Measurements from ENCODE around the gene TGFBR3. TPM values are rescaled to one million over a fixed set of nuclear protein-coding genes. Genes with fewer than 3 reads are reported as not detected.

The TGFBR3 gene
- total and polyA plus RNA-seq, 2 experiments from 2014 or later = 16.2 to 26.5 TPM

DNA sequence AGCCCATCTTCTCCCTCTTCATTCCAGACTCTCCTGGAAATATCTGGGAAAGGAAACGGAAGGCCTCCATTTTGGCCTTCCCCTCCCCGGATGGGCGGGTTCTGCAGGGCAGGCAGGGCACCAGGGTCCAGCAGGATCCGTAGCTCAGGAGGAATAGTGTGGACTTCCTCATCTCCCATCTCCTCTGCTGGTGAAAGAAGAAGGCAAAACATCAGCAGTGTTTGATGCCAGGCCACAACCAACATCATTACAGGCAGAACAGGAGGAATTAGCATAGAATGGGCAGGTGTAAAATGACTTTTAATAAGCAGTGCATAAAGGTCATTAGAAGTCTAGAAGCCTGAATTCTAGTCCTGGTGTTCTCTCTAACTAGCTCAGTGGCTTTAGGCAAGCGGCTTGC, 165.9 kb downstream of the TGFBR3 start:
- no peak overlapping the region for H3K4me2 ChIP-seq (ENCODE audit: unreplicated experiment)
- TF ChIP-seq EZH2 (IDR thresholded peaks at IDR 0.05; ENCODE audit: insufficient read depth, poor library complexity, severe bottlenecking) = no peak
- in situ Hi-C loops (cut with MboI) = no loop called here
- no peaks in the 10 kb centered on the region for H3K9me3 ChIP-seq (ENCODE audit: low read depth)
- no peak overlapping the region for H3K9ac ChIP-seq
- H3F3A ChIP-seq (ENCODE audit: insufficient read depth) = peaks cover 12% of the 10 kb centered on the region
- DNase-seq = no peak
- no peak overlapping the region for H3K27ac ChIP-seq
- no peak overlapping the region for H3K4me3 ChIP-seq
- H2AFZ ChIP-seq = no peak overlapping the region
- no peaks in the 10 kb centered on the region for H3K9me2 ChIP-seq (ENCODE audit: insufficient read depth)
- peaks cover 33% of the 10 kb centered on the region for H3K36me3 ChIP-seq (ENCODE audit: low read depth)
- peaks cover 1% of the 10 kb centered on the region for H3K4me1 ChIP-seq (ENCODE audit: insufficient read depth)
- 80 to 84% methylated on average over 5 of the region's 5 CpGs for WGBS, 2 experiments (ENCODE audit: low coverage in 1 of 2, low lambda C conversion rate in 2 of 2, missing lambda C conversion rate in 2 of 2)
- no peaks in the 10 kb centered on the region; the same call in 1 of the 2 replicates for H3K79me2 ChIP-seq (ENCODE audit: insufficient read depth)
- H3K27me3 ChIP-seq (replicated peaks; ENCODE audit: insufficient read depth) = no peaks in the 10 kb centered on the region
- H4K20me1 ChIP-seq (ENCODE audit: insufficient read depth) = no peaks in the 10 kb centered on the region

DNA sequence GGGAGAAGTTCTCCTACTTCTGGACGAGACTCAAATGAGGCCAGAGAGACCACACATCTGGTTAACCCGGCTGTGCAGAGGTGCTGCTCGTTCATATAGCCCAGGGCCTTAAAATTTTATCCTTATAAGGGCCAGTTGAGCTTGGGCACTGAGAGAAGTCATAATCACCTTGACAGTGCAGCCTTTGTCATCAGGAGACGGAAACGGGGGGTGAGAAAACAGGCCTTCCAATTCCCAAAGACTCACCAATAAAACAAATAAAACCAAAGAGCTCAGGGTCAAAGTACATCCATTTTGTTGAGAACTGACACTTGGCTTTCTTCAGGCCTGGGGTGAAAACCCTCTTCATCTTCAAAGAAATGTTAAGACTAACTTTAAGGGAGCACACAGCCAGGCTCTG, 167.1 kb downstream of the TGFBR3 start:
- Histone ChIP-seq H3K4me3 (no peak overlapping the region), H3K79me2 (ENCODE audit: insufficient read depth) (no peaks in the 10 kb centered on the region; the same call in 1 of the 2 replicates), H3K9me3 (ENCODE audit: low read depth) (no peaks in the 10 kb centered on the region), H3K27me3 (replicated peaks; ENCODE audit: insufficient read depth) (no peaks in the 10 kb centered on the region), H3K27ac (no peak overlapping the region), H3F3A (ENCODE audit: insufficient read depth) (0 out of 2 replicates have a peak, but pooled peaks cover 2% of the 10 kb centered on the region), H3K4me1 (ENCODE audit: insufficient read depth) (no peaks in the 10 kb centered on the region), H3K9ac (no peak overlapping the region), H3K36me3 (ENCODE audit: low read depth) (peaks cover 38% of the 10 kb centered on the region), H3K4me2 (ENCODE audit: unreplicated experiment) (no peak overlapping the region), H4K20me1 (ENCODE audit: insufficient read depth) (no peaks in the 10 kb centered on the region), H2AFZ (no peak overlapping the region), H3K9me2 (ENCODE audit: insufficient read depth) (no peaks in the 10 kb centered on the region)
- 93% methylated on average over 5 of the region's 5 CpGs for WGBS, 2 experiments (ENCODE audit: low coverage in 1 of 2, low lambda C conversion rate in 2 of 2, missing lambda C conversion rate in 2 of 2)
- no peak for TF ChIP-seq EZH2phosphoT487 (IDR thresholded peaks at IDR 0.05; ENCODE audit: insufficient read depth, low read depth)
- TF ChIP-seq EZH2 (IDR thresholded peaks at IDR 0.05; ENCODE audit: insufficient read depth, poor library complexity, severe bottlenecking) = no peak
- DNase-seq = no peak
- in situ Hi-C loops (cut with MboI) = no loop called here

DNA sequence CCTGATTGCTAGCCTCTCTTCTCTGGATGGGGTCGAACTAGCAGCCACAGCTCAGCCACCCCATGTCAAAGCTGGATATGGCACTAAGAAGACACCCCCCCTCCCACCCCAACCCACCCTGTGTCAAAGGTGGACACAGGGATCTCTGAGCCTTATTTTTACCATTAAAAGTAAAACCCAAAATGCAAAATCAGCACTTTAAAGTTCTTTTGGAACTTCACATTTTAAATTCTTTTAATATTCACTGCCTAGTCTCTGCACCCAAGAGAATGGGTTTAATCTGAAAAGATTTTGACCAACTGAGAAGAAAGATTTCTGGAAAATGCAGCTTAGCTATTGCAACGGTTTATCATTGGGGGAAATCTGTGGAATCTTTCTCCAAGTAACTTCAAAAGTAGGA, 167.6 kb downstream of the TGFBR3 start:
- TF ChIP-seq EZH2 (IDR thresholded peaks at IDR 0.05; ENCODE audit: insufficient read depth, poor library complexity, severe bottlenecking) (no peak), EZH2phosphoT487 (IDR thresholded peaks at IDR 0.05; ENCODE audit: insufficient read depth, low read depth) (no peak)
- Histone ChIP-seq H3K27me3 (replicated peaks; ENCODE audit: insufficient read depth) (no peaks in the 10 kb centered on the region), H2AFZ (no peak overlapping the region), H3K36me3 (ENCODE audit: low read depth) (peaks cover 38% of the 10 kb centered on the region), H3F3A (ENCODE audit: insufficient read depth) (no peaks in the 10 kb centered on the region), H3K27ac (no peak overlapping the region), H4K20me1 (ENCODE audit: insufficient read depth) (no peaks in the 10 kb centered on the region), H3K9me3 (ENCODE audit: low read depth) (no peaks in the 10 kb centered on the region), H3K4me3 (no peak overlapping the region), H3K9ac (no peak overlapping the region), H3K79me2 (ENCODE audit: insufficient read depth) (no peaks in the 10 kb centered on the region), H3K4me2 (ENCODE audit: unreplicated experiment) (no peak overlapping the region), H3K9me2 (ENCODE audit: insufficient read depth) (no peaks in the 10 kb centered on the region), H3K4me1 (ENCODE audit: insufficient read depth) (peaks cover 4% of the 10 kb centered on the region)
- WGBS, 2 experiments (ENCODE audit: low coverage in 1 of 2, low lambda C conversion rate in 2 of 2, missing lambda C conversion rate in 2 of 2) = 80 to 98% methylated on average over 2 of the region's 2 CpGs
- DNase-seq = no peak
- in situ Hi-C loops (cut with MboI) = no loop called here

DNA sequence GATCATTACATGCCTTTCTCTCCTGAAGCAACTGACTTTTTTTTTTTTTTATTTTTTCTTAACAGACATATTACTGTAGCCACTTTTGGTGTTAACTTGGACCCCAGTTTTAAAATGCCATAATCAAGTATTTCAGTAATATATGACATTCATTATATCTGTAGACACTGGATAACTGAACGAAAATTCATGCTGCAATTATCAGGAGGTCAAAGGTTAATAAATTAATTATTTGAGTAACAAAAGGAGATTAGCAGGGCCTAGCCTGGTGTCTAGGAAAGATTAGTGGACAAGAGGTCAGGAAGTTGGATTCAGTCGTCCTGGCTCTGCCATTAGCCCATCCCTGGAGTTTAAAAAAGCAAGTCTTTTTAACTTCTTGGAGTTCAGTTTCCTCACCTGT, 168.1 kb downstream of the TGFBR3 start:
- H3K4me2 ChIP-seq (ENCODE audit: unreplicated experiment) = no peak overlapping the region
- H3K9me2 ChIP-seq (ENCODE audit: insufficient read depth) = no peaks in the 10 kb centered on the region
- no peaks in the 10 kb centered on the region for H3K9me3 ChIP-seq (ENCODE audit: low read depth)
- TF ChIP-seq EZH2phosphoT487 (IDR thresholded peaks at IDR 0.05; ENCODE audit: insufficient read depth, low read depth) (no peak), EZH2 (IDR thresholded peaks at IDR 0.05; ENCODE audit: insufficient read depth, poor library complexity, severe bottlenecking) (no peak)
- H3K9ac ChIP-seq = no peak overlapping the region
- no peaks in the 10 kb centered on the region for H4K20me1 ChIP-seq (ENCODE audit: insufficient read depth)
- H3K4me3 ChIP-seq = no peak overlapping the region
- H3K4me1 ChIP-seq (ENCODE audit: insufficient read depth) = peaks cover 9% of the 10 kb centered on the region
- peaks cover 38% of the 10 kb centered on the region for H3K36me3 ChIP-seq (ENCODE audit: low read depth)
- no peaks in the 10 kb centered on the region for H3K79me2 ChIP-seq (ENCODE audit: insufficient read depth)
- WGBS, 2 experiments (ENCODE audit: low coverage in 1 of 2, low lambda C conversion rate in 2 of 2, missing lambda C conversion rate in 2 of 2) = 96 to 99% methylated on average over 2 of the region's 2 CpGs
- no peak overlapping the region for H2AFZ ChIP-seq
- no peaks in the 10 kb centered on the region for H3K27me3 ChIP-seq (replicated peaks; ENCODE audit: insufficient read depth)
- no peak overlapping the region for H3K27ac ChIP-seq
- H3F3A ChIP-seq (ENCODE audit: insufficient read depth) = no peaks in the 10 kb centered on the region
- DNase-seq = no peak
- in situ Hi-C loops (cut with MboI) = no loop called here

DNA sequence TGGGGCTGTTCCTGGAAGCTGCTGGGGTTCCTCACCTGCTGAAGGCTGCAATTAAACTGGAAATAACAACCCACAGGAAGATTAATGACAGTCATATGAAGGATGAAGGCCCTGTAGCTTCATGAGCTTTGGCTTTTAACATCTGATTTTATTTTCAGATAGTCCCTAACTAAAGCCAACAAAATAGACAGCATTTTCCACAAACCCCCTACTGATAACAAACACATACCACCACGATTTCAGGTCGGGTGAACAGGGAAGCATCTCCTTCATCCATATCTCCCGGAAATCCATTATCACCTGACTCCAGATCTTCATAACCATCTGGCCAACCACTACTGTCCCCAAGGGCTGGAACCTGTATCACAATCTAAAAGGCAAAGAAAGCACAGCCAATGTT, 169.6 kb downstream of the TGFBR3 start:
- TF ChIP-seq EZH2 (IDR thresholded peaks at IDR 0.05; ENCODE audit: insufficient read depth, poor library complexity, severe bottlenecking) (no peak), EZH2phosphoT487 (IDR thresholded peaks at IDR 0.05; ENCODE audit: insufficient read depth, low read depth) (no peak)
- Histone ChIP-seq H3K4me2 (ENCODE audit: unreplicated experiment) (no peak overlapping the region), H3F3A (ENCODE audit: insufficient read depth) (no peaks in the 10 kb centered on the region), H3K79me2 (ENCODE audit: insufficient read depth) (no peaks in the 10 kb centered on the region), H4K20me1 (ENCODE audit: insufficient read depth) (no peaks in the 10 kb centered on the region), H3K9me3 (ENCODE audit: low read depth) (no peaks in the 10 kb centered on the region), H2AFZ (no peak overlapping the region), H3K27me3 (replicated peaks; ENCODE audit: insufficient read depth) (no peaks in the 10 kb centered on the region), H3K9ac (no peak overlapping the region), H3K4me3 (no peak overlapping the region), H3K4me1 (ENCODE audit: insufficient read depth) (peaks cover 15% of the 10 kb centered on the region), H3K9me2 (ENCODE audit: insufficient read depth) (no peaks in the 10 kb centered on the region), H3K27ac (no peak overlapping the region), H3K36me3 (ENCODE audit: low read depth) (peaks cover 48% of the 10 kb centered on the region)
- no peak for DNase-seq
- WGBS, 2 experiments (ENCODE audit: low coverage in 1 of 2, low lambda C conversion rate in 2 of 2, missing lambda C conversion rate in 2 of 2) = 58 to 66% methylated on average over 3 of the region's 3 CpGs
- in situ Hi-C loops (cut with MboI) = no loop called here

Data from GM23248 (cell line).